GM21381 (cell line): Measurements from ENCODE around the gene TRMU.

Source experiments
- ATAC-seq: cut with Tn5 transposase; IDR thresholded peaks from one replicate; pipeline ENCODE4 v1.9.1; 2021; ENCODE audit warnings: mild to moderate bottlenecking, moderate library complexity; ENCODE audit not compliant: unreplicated experiment

Gene TRMU

DNA sequence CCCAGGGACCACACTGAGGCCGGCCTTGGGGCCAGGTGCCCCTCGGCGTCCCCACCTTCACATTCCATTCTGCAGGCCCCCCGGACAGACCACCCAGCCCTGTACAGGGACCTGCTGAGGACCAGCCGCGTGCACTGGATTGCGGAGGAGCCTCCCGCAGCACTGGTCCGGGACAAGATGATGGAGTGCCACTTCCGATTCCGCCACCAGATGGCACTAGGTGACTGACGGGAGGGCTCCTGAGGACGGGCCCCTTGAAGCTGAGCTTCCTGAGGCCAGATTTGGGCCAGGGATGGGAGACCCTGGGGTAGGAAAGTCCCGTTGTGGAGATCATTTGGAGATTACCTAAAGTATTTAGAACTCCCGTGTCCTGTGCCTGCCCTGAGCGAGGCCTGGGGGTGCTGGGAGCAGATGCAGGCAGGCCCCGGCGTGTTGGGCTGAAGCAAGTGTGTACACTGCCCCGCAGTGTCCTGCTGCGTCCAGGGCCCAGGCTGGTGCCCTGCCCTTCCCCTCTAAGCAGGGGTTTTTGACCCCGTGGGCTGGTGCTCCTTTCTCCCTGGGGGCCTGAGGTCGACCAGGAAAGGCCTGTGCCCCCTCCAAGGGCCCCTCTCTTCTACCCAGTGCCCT lies 20.0 kb downstream of the TRMU start:
- no peak for ATAC-seq

DNA sequence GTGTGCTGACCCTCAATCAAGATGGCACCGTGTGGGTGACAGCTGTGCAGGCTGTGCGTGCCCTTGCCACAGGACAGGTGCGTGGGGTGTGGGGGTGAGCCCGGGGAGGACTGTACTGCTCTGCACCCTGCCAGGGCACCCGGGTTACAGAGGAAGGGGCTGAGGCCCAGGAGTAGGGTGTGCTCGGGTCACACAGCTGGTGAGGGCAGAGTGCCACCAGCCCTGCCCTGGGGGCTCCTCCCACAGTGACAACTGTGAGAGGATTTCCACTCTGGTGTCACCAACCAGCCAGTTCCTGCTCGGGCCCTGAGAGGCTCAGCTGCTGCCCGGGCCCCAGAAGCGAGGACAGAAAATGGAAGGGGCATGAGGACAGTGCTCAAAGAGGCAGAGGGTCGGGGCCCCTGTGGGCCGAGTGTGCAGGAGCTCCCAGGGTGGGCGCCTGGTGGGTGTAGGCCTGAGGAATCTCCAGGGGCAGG lies 20.5 kb downstream of the TRMU start:
- ATAC-seq, result no peak

DNA sequence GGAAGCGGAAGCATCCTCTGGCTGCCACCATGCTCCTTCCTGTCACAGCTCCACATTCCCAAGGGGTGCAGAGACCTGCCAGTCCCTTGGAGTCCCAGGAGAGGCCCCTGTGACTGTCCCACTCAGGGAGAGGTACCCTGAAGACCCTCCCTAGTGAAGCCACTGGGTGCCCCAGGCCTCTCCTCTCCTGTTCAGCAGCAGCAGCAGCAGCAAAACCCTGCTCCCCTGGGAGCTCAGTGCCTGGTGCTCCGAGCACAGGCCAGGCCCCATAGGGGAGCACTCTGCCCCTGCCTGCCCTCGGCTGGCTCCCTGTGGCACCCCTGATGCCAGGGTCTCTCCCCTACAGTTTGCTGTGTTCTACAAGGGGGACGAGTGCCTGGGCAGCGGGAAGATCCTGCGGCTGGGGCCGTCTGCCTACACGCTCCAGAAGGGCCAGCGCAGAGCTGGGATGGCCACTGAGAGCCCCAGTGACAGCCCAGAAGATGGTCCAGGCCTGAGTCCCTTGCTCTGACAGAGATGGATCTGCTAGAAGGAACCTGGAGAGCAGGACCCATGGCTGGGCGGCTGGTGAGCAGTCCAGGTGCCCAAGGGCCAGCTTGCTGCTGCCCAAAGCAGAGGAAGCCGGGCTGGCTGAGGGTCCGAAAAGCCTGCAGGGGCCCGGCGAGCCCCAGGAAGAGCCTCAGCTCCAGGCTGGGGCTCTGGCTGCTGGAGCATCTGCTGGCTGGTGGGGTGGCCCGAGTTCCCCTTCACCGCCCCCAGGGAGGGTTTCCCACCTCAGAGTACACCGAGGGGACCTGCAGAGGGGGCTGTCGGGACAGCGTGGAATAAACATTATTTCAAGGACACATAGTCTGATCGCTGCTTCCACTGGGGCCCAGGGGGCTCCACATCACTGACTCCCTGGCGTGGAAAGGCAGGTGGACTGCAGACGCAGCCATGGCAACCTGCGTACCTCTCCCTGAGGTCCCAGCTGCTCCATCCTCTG lies 21.3 kb downstream of the TRMU start:
- ATAC-seq, result no peak

DNA sequence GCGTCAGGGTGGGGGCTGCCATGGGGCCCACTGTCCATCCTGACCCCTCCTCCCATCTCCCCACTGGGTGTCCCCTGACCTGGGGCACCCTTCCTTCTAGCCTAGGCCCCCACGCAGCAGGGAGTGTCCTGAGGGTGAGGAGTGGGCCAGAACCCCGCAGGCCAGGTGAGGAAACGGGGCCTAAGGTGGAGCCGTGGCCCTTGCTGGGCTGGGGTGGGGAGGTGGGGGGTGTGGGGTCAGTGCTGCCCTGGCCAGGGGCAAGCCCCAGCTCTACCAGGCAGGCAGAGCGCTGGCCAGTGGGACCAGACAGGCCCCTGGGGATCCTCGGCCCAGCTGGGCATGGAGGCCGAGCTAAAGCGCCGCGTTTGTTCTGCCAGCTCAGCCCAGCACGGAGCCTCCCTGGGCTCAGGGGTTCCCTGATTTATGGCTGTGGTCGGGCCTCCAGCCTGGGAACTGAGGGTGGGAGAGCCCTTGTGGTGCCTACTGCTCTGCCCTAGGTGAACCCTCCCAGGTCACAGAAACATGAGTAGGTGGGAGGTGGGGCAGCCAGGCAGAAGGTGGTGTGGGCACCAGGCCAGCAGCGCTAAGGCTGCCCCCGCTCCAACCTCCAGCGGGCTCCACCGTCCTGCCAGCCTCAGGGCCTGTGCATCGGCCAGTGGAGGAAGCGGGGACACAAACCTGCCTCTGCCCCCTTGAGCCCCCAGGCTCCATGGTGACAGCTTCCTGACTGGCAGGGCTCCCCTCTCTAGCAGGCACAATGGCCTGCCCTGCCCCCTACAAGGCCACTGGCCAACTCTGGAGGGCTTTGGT lies 22.4 kb downstream of the TRMU start:
- no peak for ATAC-seq

DNA sequence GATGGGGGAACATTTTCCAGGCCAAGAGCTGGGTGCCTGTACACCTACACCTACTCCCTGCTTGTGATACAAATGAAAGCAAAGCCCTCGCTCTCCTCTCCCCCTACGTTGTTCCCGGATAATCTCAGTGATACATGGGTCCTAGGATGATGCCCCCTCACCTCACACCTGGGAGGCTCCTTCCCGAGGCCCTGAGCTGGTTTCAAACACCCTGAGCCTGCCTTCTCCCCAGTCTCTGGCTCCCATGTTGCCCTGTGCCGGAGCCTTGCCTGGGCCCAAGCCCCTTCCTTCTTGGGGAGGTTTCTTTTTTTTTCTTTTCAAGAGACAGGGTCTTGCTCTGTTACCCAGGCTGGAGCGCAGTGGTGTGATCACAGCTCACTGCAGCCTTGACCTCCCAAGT lies 23.3 kb downstream of the TRMU start:
- ATAC-seq, result no peak

DNA sequence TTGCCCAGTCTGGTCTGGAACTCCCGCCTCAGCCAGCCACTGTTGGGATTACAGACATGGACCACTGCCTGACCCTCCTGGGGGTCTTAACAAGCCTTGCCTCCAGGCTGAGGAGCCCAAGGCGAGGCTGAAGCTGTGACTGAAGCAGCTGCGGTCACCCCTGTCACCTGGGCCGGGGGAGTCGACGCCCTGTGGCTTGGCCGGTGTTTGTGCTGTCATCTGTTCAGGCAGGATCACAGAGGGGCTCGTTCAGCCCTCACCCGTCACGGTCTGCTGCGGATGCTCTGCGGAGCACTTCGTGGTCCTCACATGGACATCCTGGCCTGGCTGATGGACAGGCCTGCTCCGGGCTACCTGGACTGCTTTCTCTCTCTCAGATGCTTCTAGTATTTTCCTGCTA lies 23.8 kb downstream of the TRMU start:
- ATAC-seq, result no peak

DNA sequence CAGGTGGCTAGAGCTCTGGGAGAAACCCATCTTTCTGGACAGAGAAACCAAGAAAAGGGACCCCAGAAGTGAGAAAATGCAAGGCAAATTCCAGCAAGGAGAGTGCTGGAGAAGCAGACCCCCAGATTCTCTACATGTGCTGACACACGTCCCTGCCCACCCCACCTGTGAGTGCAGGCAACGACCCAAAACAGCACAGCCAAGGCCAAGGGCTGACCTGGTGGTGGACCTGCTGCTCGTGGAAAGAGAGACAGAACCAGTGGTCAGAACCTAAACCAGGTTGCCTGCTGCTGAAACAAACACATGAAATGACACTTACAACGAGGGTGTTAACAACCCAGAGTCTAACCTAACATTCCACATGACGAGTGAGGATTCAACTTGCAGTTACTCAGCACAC lies 24.6 kb downstream of the TRMU start:
- no peak for ATAC-seq

DNA sequence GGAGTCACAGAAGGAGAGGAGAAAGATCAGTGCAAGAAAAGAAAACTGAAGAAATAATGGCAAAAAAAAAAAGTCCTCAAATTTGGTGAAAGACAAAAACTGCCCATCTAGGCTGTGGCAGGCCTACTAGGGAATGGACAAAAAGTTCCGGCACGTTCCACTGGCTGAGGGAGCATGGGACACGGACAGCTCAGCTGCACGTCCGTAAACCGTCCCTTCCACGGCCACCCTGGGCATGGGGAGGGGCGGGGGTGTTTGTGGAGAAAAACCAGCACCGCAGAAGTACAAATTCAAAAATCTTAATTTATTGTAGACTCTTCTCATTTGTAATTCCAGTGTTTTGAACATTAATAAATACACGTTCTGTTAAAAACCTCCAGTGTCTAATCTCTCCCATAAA lies 25.4 kb downstream of the TRMU start:
- no peak for ATAC-seq

DNA sequence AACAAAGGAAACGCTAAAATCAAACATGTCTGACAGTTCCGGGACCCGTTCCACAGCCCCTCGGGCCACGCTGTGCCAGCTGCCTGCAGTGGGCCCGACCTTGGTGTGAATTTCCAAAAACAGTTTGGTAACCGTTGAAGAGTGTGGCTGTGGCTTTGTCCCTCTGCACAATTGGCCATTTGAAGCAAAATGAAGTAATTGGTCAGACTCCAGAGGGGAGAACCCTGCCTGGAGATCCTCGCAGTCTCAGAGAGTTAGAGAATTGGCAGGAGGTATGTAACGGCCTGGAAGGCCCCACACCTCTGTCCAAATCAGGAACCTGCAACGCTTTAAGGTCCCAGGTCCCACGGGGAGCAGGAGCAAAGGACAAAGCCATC lies 26.3 kb downstream of the TRMU start:
- no peak for ATAC-seq

DNA sequence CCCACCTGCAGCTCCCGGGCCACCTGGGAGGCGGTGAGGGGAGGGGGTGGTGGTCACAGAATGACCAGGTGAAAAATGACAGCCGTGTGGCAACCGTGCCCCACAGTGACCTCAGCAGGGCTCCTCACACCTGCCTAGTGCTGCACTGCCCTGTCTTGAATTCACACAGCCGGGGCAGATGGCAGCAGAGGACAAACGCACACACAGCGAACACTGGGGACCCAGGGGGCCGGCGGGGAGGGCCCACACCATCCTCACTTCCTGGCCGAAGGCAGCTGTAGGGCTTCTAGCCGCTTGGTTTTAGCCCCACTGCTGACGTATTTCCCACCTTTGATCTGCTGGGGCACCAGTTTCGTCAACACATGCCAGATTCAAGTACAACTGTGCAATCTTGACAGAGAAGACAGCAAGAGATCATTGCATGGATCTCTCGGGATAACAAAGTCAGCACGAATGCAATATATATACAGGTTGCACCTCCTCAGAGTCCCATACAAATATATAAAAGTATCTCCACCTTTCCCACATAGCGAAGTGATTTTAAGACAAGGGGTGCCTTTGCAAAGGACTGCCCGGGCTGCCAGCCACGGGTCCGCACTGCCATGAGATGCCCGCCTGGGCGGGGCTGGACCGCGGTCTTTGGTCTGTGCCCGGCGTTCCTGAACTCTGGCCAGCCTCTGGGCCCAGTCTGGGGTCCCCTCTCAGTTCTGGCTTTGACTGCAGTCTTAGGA lies 26.9 kb downstream of the TRMU start:
- ATAC-seq, result no peak

DNA sequence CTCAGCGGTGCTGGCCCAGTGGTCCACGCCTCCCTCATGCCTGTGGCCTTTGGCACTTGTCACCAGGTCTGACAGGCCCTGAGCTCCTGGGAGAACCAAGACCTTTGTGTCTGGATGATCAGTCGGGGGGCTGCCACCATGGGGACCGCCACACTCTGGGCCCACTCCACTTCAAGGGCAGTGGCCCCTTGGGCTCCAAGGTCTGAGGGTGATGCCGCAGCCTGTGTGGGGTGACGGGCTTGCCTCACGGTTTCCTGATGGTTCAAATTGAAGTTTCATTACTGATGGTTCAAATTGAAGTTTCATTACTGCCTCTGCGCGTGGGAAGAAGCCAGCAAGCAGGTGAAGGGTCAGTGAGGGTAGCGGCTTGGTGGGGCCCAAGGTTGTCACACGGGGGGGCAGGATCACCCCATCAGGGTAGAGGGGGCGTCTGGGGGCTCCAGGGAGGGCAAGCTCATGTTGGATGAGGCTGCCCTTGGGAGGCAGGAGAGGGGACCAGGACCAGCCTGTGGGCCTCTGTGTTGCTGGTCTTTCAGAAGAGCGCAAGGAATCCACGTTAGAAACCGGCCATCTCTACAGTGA lies 27.5 kb downstream of the TRMU start:
- ATAC-seq, result no peak

DNA sequence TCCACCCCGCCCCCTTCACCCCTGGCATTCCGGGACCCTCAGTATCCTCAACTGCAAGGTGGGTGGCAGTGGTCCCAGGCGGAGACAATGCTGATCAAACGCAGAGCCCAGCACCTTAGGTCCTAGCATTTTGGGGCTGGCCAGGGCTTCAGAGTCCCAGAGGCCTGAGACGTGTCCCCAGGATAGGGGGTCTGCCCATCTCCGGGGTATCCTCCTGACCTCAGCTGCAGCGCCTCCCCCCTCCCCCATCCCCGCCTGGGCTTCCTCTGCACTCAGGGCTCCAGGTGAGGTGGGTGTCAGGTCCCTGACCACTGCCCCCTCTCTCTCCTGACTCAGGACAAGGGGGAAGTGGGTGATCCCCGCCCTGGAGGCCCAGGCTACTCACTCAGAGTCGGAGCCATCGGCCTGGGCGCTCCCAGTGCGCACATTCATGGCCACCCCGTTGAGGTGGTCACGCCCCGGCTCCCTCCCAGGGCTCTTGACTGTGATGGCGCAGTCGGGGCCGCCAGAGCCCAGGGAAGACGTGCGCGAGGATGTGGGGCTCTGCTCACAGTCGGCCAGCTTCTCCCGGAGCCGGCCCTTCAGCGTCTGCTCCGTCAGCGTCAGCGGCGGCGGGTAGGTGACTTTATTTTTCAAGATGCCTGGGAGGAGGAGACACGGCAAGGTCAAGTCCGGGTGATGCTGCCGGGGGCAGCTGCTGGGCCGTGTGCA lies 28.3 kb downstream of the TRMU start:
- ATAC-seq, result no peak

DNA sequence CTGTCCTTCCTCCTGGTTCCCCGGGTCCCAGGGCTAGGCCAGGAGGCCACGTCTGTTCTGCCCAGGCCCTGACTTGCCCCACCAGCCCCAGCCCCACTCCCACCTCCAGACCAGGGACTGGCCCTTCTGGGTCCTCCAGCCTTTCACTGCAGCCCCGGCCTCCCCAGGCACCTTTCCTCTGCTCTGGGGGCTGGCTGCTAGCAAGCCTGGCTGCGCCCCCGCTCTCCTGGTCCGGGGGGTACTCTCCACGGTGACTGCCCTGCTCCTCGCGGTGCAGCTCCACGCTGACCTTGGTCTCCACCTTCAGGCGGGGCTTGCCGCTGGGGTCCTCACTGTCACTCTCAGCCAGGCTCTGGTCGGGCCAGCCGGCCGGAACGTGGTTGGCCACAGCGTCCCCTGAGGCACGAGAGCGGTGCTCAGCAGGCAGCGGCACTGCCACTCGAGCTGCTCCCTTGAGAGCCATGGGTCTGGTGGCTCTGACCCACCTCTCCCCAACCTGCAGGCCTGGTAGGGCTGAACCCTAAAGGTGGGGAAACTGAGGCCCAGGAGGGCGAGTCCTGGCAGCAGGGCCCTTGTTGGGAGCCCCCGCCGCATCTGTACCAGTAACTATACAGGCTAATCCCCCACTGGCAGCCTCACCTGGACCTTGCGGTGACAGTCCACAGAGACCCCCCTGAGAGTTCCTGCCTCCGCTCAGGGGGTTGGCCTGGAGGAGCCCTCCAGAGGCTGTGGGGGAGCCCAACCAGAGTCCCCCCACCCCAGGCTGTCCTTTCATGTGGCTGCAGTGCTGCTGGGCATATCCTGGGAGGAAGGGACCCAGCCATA lies 29.0 kb downstream of the TRMU start:
- no peak for ATAC-seq

DNA sequence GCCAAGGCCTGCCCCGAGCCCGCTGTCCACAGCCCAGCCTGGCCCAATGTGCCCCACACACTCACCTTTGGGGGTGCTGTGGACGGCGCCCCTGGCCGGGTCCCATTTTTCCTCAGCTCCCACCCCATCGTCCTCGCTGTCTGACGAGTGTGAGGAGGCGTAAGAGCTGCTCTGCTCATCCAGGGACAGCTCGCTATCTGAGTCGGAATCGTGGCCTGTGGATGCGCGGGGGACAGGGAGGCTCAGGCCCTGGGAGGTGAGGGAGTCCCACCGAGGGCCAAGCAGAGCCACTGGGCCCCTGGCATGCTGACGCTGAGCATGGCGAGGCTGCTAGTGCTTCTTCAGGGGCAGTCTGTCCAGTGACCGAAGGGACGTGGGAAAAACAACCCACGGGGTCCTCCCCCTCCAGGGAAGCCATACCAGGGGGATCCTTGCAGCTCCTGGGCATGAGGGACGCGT lies 29.7 kb downstream of the TRMU start:
- no peak for ATAC-seq

DNA sequence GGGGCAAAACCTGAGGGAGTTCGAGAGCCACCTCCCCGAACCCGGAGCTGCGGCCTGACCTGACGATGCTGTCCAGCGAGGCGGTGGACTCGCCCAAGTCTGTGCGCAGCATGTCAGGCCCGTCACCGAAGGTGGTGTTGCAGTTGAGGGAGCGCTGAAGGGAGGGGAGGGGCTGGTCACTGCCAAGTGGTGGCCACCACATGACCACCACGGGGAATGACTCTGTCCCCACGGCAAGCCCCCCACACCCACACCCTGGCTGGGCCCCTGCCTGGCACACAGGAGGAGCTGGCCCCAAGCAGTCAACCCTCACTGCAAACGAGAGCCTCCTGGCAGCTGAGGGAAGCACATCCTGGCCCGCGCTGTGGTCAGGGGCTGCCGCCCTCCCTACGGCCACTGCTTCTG lies 30.8 kb downstream of the TRMU start:
- no peak for ATAC-seq

DNA sequence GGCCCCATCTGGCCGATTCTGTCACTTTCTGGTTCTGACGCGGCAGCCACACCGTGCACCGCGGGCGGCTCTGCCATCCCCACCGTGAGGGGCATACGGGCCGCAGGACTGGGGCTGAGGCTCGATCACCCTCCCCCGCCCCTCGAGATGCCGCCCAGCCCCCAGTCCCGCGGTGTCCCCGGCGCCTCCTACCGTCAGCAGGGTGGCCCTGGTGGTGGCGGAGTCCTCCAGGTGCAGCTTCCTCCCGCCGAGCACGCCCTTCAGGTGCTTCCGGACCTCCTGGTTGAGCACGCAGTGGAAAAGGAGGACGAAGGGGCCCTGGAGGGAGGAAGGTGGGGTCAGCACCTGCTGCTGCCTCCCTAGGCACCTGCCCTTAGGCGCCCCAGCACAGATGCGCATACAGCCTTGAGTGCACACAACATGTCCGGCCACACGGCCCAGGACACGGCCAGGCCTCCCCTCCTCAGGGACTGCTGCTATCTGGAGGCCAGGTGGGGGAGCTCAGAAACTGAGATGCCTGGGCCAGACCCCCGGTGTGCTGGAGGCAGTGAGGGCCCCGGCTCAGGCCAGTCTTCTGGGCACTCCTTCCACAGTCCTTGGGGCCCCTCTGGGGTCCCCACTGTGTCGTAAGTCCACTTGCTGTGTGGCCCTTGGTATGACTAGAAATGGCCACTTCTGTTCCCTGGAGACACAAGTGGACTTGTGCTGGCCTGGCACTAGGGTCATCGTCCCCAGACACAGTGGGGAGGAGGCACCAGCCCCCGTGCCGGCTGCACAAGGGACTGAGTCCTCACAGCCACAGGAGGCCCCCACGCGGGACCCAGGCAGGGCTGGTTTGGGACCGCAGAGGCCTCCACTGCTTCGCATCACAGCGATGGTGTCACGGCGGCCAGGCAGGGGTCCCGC lies 31.5 kb downstream of the TRMU start:
- ATAC-seq, result no peak

DNA sequence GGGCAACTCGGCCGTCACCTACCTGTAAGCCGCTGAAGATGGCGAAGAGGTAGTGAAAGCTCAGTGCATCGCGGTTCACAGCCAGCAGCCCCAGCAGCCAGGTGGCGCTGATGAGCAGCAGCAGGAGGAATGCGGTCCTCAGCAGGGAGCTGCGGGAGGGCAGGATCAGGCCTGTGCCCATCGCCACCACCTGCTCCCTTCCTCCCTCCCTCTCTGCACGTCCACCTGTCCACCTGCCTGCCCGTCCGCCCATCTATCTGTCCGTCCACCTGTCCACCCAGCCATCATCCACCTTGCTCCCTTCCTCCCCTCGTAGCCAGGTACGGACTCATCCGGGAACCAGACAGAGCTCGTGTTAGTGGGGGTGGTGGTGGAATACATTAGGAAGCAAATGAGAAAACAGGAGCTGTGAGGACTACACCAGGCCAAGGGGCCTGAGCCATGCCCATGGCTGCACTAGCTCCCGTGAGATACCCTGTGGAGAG lies 32.2 kb downstream of the TRMU start:
- no peak for ATAC-seq

DNA sequence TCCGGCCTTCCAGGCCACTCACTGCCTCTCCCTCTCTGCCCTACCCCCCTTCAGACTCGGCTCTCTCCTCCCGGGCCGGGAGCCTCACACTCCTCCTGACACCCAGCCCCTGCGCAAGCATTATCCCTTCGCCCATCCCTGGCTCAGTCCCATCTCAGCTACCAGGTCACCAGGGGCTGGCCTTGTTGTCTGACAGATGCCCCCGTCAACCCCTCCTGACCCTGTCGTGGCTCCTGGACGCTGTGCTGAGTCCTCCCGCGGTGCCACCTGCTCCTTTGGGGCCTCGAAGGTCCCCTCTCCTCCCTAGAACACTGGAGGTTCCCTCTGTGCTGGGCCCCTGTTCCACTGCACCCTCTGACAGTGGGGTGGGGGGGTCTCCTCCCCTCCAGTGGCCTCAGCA lies 32.9 kb downstream of the TRMU start:
- no peak for ATAC-seq
